Measurements from ENCODE around the gene ECI2.

The ECI2 gene

GRCh38 chr6:4172368-4172767 is 37.0 kb upstream of the ECI2 start:
- no peak overlapping the region for H3K4me3 ChIP-seq (ENCODE audit: low read depth, low read length)
- no peak for TF ChIP-seq CTCF (IDR thresholded peaks at IDR 0.05; ENCODE audit: low read depth, low read length, missing control alignments)
- no peak for DNase-seq (ENCODE audit: low read depth)

GRCh38 chr6:4170297-4170696 is 34.9 kb upstream of the ECI2 start:
- TF ChIP-seq CTCF (IDR thresholded peaks at IDR 0.05; ENCODE audit: low read depth, low read length, missing control alignments), result no peak
- no peak overlapping the region for H3K4me3 ChIP-seq (ENCODE audit: low read depth, low read length)
- DNase-seq (ENCODE audit: low read depth), result no peak

GRCh38 chr6:4169028-4169789 is 33.8 kb upstream of the ECI2 start:
- DNase-seq (ENCODE audit: low read depth), result no peak
- no peak overlapping the region for H3K4me3 ChIP-seq (ENCODE audit: low read depth, low read length)
- TF ChIP-seq CTCF (IDR thresholded peaks at IDR 0.05; ENCODE audit: low read depth, low read length, missing control alignments), result no peak

GRCh38 chr6:4167833-4168232 is 32.5 kb upstream of the ECI2 start:
- H3K4me3 ChIP-seq (ENCODE audit: low read depth, low read length), result no peak overlapping the region
- no peak for DNase-seq (ENCODE audit: low read depth)
- no peak for TF ChIP-seq CTCF (IDR thresholded peaks at IDR 0.05; ENCODE audit: low read depth, low read length, missing control alignments)

- TF ChIP-seq CTCF (IDR thresholded peaks at IDR 0.05; ENCODE audit: low read depth, low read length, missing control alignments), result no peak
- no peak for DNase-seq (ENCODE audit: low read depth)
- no peak overlapping the region for H3K4me3 ChIP-seq (ENCODE audit: low read depth, low read length)
These were observed 31.7 kb upstream of the ECI2 start for GRCh38 chr6:4167123-4167522.

GRCh38 chr6:4164456-4164855 is 29.1 kb upstream of the ECI2 start:
- DNase-seq (ENCODE audit: low read depth), result no peak
- TF ChIP-seq CTCF (IDR thresholded peaks at IDR 0.05; ENCODE audit: low read depth, low read length, missing control alignments), result no peak
- no peak overlapping the region for H3K4me3 ChIP-seq (ENCODE audit: low read depth, low read length)

- no peak for TF ChIP-seq CTCF (IDR thresholded peaks at IDR 0.05; ENCODE audit: low read depth, low read length, missing control alignments)
- H3K4me3 ChIP-seq (ENCODE audit: low read depth, low read length), result no peak overlapping the region
- no peak for DNase-seq (ENCODE audit: low read depth)
These were observed 28.7 kb upstream of the ECI2 start for GRCh38 chr6:4164117-4164442.
